Umbilical cord (tissue), 2 donors: ENCODE data around the gene SNAI1. TPM values are rescaled to one million over a fixed set of nuclear protein-coding genes. Genes with fewer than 3 reads are reported as not detected.

Experiments used
- DNase-seq: peaks from one replicate; pipeline ENCODE4 v3.0.0-alpha.2; 2015; ENCODE audit warnings: low spot score
- total RNA-seq: library from RNA; depleted of rRNA; stranded (reverse); fragments of >200 nt; gene quantifications from one replicate; pipeline ENCODE4 v1.2.3, GENCODE V29; 2014; ENCODE audit warnings: low replicate concordance; ENCODE audit not compliant: insufficient read depth

SNAI1 gene
- total RNA-seq, 1 donor from 2014 or later: not detected

DNA sequence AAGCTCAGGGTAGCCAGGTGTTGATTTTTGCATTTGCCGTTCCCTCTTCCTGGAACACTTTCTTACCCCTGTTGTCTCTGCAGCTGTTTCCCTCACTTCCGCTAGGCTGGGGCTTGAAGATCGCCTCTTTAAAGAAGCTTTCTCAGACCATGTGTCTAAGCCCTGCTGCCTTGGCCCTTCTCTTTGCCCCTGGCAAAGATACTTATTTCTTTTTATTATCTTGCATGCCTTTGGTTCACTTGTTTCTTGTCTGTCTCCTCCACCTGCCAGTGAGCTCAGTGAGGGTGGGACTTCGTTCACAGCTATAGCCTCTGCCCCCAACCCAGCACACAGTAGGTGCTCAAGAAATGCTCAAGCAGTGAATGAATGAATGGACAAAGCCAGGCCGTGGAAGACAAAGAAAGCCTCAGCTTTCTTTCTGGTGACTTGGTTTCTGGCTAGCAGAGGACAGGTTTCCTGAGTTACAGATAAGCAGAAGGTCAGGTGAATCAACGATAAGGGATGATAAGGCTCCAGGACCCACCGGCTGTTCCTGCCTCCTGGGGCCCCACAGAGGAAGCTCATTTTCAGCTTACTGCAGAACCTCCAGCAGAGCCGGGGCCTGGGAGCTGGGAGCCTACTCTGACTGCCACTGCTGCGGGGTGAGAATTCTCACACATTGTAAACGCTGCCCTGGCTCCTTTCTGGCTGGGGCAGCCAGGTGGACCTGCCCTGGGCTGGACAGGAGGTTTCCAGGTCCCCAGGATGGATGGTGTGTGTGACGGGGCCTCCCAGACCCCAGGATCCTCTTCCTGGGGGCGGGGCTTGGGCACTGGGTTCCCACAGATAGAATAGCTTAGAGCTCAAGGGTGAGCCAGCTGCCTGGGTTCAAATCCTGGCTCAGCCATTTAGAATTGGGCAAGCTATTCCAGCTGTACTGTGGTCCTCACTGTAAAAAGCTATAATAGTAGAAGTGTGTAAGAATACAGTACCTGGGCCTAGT lies 29.8 kb downstream of the SNAI1 start:
- DNase-seq: no peak

DNA sequence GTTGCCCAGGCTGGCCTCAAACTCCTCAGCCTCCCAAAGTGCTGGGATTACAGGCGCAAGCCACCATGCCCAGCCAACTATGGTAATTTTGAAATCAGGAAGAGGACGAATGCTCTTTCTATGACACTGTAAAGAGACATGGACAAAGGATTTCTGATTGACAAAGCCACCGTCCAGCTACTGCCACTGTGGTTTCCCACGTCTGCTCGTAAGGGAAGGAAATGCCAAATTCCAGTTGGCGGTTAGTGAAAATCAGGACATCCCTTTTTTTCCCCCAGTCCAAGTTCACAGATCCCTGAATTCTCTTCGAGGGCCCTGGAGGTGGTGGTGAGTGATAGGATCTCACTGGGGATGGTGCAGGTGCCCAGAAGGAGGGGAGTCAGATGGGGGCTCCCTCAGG lies 31.2 kb downstream of the SNAI1 start:
- DNase-seq: no peak

DNA sequence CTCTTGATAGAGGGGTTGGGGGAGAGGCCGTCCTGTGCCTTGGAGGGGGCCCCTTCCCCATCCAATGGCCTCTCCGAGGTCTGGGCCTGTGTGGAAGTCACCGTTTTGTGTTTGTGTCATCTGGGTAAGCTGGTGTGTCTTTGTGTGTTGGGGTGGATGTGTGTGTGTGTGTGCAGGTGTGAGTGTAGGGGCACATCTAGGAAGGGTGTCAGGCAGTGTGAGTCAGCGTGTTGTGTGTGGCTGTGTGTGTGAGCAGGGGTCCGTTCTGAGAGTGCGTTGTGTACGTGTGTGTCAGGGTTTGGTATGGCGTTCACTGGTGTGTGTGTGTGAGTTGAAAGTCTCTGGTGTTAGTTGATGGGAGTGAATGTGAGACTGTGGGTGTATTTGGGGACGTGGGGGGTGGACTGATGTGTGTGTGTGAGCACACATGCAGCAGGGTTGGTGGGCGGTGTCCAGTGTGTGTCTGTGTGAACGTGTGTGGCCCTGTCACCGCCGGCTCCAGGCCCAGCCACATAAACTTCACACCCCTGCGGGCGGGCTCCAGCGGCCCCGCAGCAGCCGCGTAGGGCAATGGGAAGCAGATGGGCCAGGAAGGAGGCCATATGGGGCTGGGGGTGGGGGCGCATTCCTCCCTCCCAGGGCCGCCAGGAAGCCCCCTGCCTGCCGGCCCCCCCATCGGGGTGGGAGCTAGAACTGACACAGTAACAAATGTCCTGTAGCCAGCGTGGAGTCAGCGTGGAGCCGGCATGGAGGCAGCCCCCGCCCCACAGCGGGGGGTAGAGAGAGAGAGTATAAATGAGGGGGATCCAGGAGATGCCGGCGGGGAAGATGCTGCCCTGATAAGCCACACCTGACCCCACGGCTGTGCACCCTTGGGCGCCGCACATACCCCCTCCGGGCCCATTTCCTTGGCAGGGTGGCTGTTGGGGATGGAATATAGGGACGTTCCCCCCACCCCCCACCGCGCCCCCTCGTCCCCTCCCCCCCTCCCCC lies 32.1 kb downstream of the SNAI1 start:
- no peak for DNase-seq

DNA sequence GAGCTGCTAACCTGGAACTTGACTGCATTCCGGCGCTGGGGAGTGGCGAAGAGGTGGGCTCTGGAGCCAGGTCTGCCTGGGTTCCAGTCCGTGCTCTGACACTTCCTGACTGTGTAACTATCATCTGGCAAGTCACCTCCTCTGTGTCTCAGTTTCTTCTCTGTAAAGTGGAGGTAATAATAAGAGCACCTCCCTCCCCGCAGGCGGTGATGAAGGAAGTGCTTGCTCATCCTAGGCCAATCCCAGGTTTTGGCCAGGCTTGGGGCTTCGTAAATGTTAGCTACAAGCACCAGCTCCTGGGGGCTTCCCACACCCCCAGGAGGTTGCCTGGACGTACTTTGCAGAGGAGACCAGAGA lies 32.8 kb downstream of the SNAI1 start:
- DNase-seq: no peak

DNA sequence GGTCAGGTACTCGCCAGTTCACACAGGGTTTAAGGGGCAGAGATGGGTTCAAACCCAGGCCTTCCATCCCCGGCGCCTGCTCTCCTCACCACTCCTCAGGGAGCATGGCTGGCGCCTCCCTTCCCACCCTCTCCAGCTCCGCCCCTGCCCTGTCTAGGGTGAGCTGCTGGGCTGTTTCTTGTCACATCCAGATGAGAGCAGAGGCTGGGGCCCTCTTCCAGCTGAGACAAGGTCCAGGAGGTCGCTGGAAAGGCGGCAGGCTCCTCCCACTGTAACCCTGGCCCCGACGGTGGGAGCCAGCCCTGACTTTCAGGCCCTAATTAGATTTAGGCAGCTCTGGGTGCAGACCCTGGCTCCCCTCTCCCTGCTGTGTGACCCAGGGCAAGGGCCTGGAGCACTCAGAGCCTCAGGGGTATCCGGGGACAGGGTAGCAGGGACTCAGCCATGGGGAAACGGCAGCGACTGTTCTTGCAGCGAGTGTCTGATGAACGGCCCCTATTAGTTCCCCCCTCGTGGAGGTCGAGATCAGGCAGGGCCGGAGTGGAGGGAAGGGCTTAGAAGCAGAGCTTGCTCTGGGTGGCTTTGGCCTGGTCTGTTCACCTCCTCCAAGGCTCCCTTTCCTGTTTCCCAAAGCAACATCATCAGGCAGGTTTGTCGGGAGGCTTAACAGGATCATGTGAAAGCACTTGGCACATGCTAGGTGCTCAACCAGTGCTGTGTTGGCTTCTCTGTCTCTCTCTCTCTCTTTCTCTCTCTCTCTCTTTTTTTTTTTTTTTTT lies 33.4 kb downstream of the SNAI1 start:
- peak; percentile 90 for DNase-seq

DNA sequence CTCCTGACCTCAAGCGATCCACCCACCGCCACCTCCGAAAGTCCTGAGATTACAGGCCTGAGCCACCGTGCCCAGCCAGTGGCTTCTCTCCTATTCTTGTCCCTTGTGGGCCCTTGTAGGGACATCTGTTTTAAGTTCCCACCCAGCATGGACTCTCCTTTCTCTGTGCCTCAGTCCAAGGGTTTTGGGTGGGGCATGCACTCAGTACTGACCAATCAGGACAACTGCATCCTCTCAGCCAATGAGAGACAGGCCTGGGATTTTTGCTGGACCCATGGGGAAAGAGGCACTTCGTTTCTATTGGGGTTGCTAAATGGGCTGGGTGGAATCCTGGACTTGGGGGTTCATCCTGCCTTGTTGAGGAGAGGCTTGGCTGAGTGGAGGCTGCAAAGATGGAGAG lies 34.4 kb downstream of the SNAI1 start:
- DNase-seq: no peak

DNA sequence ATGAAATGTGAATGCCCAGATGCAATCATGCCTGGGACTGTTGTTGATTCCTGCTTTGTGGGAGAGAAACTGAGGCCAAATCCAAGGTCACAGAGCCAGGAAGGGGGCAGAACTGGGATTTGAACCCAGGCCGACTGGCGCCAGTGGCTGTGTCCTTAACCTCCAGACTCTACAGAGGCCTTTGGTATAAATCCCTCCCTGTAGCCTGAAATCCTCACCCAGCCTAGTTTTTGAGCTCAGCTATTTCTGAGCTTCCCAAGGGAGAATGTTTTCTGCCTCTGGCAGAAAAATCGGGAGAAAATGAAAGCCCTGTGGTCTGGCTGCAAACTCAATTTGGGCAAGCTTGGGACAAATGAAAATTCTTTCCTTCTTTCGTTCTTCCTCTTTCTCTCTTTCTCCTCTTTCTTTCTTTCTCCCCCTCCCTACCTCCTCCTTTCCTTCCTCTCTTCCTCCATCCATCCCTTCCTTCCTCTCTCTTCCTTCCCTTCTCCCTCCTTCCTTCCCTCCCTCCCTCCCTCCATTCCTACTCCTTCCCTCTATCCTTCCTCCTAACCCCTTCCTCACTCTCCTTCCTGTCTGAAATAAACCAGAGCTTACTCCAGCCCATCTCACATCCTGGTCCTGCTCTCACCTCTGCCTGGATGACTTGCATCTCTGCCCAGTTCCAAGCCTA lies 34.9 kb downstream of the SNAI1 start:
- DNase-seq: peak; percentile 30

DNA sequence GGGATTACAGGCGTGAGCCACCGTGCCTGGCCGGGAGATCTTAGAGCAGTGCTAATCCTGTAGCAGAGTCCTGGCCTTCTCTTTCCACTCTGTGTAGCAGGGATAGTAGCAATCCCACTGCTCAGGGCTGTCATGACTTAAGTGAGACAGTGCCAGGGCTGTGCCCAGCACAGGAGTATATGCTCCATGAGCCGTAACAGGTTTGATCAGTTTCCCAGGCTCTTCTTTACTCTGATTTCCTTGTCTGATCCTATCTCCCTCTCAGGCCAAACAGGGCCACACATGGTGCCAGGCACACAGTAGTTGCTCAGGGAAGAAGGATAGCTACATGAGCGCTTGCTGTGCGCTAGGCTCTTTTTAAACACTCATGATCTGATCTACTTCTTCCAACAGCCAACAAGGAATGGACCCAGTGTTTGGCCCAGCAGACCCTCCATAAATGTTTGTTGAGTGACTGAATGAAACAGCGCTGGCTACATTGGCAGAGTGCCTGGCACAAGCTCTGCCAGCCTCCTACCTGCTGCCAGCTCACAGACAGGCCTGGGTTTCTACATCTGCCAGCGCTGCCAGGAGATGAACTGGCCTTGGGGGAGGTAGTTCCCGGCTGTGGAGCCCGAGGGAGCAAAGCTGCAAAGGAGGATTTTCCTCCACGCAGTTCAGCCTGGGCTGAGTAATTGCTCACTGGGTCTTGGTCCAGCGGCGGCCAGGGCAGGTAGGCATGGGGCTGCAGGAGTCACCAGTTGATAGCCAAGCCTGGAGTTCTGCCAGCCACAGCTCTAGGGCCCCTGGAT lies 36.9 kb downstream of the SNAI1 start:
- DNase-seq: no peak

DNA sequence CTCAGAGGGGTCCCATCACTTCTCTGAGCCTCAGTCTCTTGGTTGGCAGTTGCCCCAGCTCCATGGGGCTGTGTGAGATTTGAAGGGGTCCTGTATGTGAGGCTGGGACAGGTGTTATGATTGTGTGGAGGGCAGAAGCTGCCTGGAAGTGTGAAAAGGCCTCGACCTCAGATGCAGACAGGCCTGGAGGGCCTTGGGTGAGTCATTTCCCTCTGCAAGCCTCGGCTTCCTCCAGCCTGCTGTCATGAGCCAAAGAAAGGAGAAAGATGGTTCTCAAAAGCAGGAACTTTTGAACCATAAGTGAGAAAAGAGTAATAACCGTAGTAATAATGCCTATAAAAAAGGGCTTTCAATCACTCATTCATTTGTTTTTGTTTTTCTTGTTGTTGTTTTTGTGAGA lies 37.5 kb downstream of the SNAI1 start:
- no peak for DNase-seq

DNA sequence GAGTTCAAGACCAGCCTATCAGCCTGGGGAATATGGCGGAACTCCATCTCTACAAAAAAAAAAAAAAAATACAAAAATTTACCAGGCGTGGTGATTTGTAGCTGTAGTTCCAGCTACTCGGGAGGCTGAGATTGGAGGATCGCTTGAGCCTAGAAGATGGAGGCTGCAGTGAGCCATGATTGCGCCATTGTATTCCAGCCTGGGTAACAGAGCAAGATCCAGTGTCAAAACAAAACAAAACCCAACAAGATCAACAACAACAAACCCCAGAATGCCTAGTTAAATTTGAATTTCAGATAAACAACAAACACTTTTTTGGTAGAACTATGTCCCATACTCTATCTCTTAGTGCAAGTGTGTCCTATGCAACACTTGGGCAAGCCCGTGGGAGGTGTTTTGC lies 39.9 kb downstream of the SNAI1 start:
- no peak for DNase-seq

DNA sequence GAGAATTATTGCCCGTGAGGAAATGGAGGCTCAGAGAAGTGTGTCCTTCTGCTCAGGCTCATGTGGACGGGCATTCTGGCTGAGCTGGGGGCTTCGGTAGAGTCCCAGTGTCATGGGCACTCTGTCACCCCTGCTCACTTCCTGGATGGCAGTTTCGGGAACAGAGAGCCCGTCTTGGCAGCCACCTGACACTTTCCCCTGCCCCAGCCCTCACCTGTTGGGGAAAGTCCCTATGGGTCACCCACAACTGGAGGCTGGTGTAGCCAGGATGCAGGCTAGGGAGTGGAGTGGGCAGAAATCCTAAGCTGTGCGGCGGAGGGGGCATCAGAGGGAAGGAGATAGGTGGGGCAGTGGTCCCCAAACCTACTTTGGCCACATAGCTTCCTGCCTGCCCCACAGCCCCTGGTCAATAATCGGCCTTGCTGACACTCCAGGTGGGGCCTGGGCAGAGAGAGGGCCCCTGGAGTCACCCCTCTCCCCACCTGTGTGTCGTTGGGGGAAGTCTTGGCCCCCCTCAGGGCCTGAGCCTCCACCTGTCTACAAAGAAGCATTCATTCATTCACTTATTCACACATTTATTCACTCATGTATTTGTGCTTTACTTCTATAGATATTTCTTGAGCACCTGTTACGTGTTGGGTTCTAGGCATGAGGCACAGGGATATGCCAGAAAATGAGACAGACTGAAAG lies 40.5 kb downstream of the SNAI1 start:
- DNase-seq: no peak

DNA sequence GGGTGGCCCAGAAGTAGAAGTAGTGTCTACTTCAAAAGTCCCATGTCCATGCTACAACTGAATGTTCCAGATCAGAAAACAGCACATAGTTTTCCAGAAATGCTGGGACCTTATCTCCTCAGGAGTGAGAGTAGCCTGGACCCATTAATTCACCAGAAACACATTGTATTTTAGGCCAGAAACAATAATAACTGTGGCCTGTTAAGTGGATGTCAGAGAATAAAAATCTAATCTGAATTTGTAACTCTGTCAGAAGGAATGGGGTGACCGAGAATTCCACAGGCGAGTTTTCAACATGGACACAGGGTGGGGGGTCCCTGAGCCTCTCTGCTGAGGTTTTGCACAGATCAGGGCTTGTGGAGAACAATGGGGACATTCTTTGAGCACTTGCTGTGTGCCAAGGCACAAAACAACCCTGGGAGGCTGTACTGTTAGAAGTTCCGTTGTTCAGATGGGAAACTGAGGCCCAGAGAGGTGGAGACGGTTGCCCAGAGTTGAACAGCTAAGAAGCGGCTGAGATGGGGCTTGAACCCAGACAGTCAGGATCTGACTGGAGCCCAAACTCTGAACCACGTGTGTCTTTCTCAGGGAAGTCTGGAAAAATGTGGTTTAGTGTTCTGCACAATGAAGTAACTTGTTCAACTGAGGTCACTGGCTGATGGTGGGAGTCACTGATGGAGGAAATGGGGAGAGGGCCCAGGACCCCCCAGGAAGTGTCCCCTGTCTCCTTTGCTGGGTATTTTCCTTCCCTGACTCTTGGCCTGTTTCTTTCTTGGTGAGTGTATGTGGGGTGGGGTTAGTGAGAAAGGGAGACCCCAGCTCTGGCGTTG lies 44.2 kb downstream of the SNAI1 start:
- DNase-seq: no peak

DNA sequence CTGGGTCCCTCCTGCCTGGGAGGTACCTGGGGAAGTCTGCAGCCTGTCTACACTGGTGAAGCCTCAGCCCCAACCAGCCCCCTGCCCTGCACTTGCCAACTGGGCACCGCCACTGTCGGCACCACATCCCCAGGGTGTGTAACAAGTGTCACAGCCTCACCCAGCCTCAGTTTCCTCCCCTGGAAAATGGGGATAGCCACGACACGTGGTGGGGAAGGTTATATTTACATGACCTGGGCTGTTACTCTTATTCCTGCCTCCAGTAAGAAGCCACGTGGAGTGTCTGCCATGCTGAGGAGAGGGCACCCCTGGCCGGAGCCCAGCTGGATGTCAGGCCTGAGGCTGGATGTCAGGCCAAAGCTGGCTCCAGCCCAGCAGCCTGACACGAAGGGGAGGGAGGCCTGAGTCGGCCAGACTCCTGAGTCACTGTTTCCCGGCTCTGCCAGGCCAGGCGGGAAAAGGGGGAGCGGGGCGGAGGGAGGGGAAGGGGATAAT lies 44.9 kb downstream of the SNAI1 start:
- DNase-seq: peak; percentile 86

DNA sequence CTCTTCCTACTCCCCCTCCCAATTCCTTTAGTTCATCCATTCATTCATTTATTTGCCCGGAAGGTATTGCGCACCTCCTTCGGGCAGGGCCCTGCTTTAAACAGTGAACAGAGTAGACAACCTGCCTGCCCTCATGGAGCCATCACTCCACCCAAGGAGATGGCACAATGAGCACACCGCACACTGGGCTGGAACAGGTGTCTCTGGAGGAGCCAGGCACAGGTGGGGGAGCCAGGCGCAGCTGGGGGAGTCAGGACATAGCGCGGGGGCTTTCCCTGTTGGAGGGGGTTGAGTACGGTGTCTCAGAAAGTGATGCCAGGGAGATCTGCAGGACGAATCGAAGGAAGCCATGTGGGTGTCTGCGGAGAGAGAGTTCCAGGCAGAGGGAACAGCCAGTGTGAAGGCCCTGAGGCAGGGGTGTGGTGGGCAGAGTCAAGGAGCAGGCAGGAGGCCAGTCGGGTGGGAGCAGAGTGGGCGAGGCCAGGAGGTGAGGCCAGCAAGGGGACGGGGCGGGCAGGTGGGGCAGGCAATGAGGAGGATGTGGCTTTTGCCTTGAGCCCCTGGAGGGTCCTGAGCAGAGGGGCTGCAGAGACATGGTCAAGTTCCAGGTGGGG lies 46.4 kb downstream of the SNAI1 start:
- DNase-seq: no peak

DNA sequence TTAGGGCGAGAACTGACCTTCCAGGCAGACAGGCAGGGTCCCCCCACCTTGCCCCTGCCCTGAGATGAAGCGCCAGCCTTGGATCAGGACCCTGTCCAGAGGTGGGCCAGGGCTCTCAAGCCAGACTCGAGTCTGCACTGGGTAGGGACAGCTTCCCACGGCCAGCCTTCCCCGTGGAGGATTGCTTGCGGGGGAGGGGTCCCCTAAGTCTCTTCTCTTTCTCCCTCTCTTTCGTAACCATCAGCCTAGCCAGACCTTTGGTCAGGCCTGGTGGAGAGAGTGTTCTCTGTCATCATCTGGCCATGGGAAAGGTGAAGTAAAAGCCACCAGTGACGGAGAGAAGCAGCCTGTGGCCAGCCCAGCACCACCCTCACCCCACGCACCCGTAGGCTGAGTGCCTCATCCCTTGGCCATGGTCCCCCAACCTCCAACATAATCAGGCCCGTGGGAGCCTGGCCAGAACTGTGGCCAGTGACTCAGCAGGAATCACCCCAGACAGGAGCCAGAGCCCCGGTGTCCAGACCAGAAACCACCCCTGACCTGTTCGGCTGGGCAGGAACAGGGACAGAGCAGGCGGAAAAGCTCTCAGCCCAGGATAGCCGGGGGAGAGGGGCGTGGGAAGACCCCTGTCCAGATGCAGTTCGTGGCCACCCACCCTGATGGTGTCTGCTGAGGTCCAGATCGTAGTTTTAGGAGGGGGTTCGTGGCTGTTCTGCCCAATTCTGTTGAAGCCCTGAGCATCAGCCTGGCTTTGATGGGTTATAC lies 47.1 kb downstream of the SNAI1 start:
- DNase-seq: no peak

DNA sequence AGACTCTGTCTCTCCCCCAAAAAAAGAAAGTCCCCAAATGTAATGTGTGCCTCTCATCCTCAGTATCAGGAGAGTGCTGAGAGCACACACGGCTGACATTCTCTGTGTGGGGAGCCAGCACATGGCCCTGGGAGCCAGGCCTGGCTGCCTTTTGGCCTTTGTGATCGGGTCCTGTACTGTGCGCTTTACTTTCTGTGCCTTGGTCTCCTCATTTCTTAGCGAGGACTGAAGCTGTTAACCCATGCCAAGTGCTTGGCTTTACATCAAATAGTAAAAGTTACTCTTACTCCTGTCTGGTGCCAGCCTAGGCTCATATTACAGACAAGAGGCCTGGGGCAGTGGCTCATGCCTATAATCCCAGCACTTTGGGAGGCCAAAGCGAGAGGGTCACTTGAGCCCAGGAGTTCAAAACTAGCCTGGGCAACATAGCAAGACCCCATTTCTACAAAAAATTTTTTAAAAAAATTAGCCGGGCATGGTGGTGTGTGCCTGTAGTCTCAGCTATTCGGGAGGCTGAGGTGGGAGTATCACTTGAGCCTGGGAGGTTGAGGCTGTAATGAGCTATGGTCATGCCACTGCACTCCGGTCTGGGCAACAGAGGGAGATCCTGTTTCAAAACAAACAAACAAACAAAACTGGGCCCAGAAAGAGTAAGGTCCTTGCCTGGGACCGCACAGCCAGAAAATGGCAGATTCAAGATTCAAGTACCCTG lies 50.3 kb downstream of the SNAI1 start:
- no peak for DNase-seq
